KG1 (cell line): Measurements from ENCODE around the gene TAS2R9.
"Not testable (repeated sequence)": the region's sequence is repeated elsewhere in the genome, so short reads cannot be mapped to it uniquely, and the experiment has no call there.

Experiments used
- DNase-seq: peaks from one replicate; lab custom pipeline; 2025; lab: John Stamatoyannopoulos, UW

TAS2R9 gene, protein sequence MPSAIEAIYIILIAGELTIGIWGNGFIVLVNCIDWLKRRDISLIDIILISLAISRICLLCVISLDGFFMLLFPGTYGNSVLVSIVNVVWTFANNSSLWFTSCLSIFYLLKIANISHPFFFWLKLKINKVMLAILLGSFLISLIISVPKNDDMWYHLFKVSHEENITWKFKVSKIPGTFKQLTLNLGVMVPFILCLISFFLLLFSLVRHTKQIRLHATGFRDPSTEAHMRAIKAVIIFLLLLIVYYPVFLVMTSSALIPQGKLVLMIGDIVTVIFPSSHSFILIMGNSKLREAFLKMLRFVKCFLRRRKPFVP

DNA sequence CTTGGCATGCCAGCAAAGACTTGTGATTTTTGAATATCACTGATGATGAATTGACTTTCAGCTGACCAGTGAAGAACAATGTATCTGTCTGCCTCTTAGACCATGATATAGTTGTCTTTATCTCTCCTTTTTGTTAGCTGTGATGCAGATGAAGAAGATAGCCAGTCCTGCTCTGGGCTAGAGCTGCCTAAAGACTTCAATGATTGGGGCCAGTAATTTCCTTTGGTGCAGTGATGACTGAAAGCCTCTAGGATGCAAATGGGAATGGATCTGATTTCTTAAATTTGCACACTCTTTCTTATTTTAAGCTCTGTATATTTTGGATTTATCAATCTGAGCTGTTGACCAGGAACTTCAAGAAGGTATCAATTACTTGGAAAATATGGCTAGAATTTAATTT, at the start of gene TAS2R9:
TSS of gene TAS2R9 (minus strand) at position 101 of the 400 bp plus-strand sequence. CDS start at position 8, 93 bp downstream.
- no peak for DNase-seq

DNA sequence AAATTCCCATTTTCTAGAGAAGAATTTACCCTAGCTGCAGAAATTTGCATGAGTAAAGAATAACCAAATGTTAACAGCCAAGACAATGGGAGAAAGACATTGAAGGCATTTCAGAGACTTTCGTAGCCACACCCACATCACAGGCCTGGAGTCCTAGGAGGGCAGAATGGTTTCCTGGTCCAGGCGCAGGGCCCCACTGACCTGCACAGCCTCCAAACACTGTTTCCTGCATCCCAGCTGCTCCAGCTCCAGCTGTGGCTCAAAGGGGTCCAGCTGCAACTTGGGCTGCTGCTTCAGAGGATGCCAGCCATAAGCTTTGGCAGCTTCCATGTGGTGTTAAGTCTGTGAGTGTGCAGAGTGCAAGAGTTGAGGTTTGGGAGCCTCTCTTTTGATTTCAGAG, 45.8 kb upstream of the TAS2R9 start:
- DNase-seq: no peak

DNA sequence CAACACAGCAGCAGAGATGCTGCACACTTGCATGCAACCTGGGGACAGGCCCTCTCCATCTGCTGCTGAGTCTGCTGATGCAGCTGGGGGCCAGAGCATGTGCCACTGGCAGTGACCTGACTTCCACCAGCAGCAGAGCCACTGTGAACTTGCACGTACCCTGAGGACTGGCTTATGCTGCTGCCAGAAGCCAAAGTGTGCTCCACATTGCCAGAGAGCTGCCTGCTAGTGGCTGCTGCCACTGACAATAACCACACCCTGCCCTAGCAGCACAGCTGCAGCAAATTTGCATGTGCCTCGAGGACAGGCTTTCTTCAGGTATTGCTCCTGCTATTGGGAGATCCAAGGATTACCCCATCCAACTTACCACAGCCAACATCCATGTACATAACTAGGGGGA, 43.8 kb upstream of the TAS2R9 start:
- no peak for DNase-seq

DNA sequence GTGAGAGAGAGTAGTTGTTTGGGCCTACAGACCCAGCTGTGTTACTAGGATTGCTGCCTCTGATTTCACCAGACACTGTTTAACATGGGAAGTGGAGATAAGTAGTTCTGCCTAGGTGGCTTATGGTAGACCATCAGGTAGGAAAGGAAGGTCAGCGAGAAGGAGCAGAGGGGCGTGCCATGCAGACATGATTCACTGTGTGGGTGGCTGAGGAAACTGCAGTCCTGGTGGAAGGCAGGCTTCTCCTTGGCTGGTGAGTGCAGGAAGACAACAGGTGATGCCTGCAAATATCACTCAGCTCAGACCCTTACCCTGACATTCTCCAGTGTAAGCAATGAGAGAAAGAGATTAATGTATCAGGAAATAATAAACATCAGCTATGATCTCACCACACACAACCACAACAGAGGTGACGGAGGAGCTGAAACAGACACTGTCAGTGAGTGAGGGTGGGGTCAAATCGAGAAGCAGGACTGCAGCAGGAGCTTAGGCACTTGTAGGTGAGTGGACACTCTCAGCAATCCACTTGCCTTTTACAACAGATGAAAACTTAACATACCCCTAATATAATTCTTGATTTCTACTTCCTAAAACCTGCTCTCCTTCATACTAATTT, 41.4 kb upstream of the TAS2R9 start:
- no peak for DNase-seq

DNA sequence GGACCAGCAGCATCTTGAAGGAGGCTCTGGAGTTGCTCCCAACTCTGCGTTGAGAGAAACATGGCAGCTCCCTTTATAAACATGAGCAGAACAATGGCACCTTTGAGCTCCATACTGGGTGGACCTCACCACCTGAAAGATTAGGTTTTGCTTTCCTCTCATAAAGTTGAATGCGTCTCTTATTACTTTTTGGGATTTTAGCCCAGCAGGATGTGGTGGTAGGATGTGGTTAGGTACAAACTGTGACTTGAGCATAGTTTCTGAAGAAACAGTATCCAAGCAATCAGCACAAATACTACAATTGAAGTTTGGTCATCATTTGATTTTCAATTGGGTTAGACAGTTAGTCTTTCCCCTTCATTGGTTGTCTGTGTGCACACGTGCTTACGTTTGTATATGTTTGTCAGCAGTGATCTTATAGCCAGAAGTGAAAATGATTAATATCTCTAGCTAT, 39.5 kb upstream of the TAS2R9 start, which contains the start of gene PRR4:
TSS of gene PRR4 (minus strand) at position 51 of the 454 bp plus-strand sequence. CDS start at position 13, 38 bp downstream.
- DNase-seq: no peak

DNA sequence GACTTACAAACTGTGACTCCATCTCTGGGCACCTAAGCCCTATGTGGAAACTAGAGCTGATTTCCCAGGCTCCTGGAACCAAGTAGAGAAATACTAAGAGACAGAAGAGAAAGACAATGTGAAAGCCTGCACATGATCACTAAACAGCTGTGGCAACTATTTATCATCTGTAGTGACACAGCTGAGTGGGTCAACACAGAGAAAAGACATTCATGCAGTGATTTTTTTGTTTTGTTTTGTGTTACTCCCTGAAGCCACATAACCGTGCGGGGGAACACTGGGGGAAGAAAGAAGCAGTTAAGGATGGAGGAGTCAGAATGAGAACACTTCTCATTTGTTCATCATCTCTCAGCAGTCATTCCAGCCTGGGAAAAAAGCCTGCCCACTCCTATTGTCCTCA, 37.8 kb upstream of the TAS2R9 start:
- no peak for DNase-seq

DNA sequence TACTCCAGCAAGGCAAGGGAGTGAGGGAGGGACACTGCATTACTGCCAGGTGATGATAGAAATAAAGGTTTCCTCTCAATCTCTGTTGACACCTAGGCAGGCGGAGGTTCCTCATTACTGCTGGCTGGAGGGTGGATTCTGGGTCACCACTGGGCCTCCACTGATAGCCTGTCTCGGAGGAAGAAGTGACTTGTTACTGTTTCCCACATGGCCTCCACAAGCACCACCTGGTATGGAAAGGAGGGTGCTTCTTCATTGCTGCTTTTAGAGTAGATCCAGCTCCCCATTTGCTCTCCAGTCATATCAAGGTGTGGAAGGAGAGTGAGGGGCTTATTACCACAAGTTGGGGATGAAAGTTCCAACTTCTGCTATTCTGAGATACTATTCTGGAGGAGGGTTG, 32.9 kb upstream of the TAS2R9 start:
- no peak for DNase-seq

DNA sequence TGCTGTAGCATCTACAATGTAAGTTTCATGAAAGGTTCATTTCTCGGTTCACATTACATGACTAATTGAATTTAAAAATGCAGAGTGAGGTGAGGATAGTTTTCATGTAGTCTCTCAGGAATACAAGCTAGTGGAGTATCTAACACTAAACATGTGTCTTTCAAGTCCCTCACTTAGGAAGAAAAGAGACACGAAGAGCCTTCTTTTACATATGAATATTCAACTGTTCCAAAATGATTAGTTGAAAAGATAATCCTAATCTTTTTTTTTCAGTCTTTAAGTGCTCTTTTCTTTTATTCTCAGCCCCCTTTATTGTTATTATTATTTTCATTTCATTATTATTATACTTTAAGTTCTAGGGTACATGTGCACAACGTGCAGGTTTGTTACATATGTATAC, 28.5 kb upstream of the TAS2R9 start:
- DNase-seq: no peak

DNA sequence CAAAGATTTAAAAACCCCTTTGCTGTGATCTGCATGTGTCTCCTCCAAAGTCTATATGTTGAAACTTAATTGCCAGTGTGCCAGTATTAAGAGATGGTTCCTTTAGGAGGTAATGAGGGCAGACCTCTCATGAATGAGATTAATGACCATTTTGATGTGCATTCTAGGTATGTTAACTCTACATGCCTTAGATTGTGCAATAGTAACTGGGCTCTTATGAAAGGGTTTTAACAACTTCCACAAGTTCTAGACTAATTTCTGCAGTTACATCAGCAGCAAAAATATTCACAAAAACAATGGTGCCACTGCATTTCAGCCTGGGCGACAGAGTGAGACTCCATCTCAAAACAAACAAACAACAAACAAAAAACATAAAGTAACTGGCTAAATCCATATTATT, 20.0 kb upstream of the TAS2R9 start:
- no peak for DNase-seq

DNA sequence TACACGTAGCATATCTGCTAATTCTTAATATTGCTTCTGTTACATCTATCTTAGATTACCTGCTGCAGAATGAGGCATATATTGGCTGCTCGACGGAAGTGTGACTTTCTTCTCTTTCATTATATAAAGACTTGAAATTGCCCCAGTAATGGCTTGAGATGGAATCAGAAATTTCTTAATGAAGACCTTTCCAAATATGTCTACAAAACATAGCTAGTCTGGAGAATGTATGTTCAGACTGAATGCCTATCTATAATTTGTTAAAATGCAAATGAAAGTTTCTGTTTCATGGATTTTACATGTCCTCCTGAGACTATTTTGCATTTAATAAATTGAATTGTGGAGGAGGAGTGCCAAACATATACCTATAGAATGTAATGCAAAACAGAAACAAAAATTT, 16.3 kb upstream of the TAS2R9 start, which contains the start of gene TAS2R10:
TSS of gene TAS2R10 (minus strand) at position 101 of the 400 bp plus-strand sequence. CDS start at position 12, 89 bp downstream.
- DNase-seq: no peak

DNA sequence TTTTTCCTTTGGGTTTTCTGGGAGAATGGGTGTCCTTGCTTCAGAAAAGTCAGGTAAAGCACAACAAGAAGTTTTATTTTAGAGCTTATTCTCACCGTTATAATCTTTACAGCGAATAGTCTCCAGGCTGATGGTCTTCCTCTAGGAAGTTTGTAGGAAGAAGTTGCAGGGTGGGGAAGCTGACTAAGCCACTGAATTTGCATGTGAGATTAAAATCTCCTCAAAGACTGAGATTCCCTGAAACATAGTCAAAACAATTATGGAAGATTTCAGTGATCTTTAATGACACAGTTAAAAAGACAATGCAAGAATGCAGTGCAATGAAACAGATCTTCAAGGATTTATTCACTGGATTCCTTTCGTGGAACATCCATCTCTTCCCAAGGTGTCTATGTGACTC, 15.0 kb upstream of the TAS2R9 start:
- DNase-seq: no peak

DNA sequence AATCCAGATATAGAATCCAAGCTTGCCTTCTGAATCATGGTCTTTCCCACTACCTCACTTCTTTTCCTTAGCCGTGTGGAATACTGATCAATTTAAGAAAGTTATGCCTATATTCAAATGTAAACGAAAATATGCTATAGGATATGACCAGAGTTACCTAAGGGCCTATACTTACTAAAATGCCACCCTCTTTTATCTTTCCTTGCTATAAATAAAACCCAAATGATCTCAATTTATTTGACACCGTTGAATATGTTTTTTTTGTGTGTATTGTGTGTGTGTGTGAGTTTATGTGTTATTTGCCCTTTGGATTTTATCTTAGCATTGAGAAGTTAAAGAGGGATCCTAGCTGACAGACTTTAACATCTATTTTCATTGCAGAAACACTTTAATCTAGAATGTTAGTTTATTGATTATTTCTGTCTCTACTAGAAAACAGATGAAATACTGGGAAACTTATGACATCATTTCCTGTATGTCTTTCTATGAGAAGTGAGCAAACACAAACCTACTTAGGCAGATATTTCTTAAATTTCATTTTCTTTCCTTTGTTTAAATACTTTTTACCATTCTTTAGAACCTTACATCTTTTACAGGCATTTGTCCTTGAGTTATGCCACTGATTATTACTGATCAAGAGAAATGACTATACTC, 2.0 kb upstream of the TAS2R9 start:
- DNase-seq: no peak

DNA sequence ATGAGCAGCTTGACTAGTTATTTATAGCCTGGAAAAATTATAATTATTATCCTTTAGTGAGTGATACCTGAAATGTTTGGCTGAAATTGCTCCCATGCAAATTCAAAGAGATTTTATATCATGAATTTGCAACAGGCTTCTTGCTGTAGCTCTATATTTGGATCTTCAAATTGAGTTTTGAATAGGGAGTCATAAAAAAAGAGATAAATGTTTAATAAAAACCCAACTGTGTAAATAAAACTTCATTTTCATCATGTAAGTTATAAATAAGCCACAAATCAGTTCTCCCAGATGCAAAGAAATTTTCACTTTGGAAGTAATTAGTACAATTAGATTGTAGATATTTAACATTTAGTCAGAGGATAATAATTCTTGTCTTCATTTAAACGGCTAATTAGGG, 2.8 kb downstream of the TAS2R9 start, which contains the start of gene TAS2R8:
TSS of gene TAS2R8 (minus strand) at position 101 of the 400 bp plus-strand sequence. CDS start 306 bp downstream, outside the sequence.
- DNase-seq: no peak

DNA sequence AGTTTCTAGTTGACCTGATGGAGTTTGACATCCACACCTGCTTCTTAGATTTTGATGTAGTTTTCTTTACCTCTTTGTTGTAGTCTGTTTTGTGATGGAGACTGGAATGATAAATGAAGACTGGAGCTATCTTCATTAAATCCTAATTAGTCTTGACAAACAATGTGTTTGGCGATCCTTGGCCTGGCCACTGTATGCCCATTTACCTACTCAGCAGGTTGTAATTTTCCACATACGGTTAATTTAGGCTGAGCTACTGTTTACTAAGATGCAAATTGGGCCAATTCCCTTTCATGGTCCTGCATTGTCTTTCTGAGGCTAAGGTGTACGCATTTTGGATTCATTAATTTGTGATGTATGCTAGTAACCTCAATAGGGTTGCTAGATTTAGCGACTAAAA, 7.4 kb downstream of the TAS2R9 start, which contains the start of gene TAS2R7:
TSS of gene TAS2R7 (minus strand) at position 41 of the 400 bp plus-strand sequence. CDS start 57 bp downstream, outside the sequence.
- no peak for DNase-seq

DNA sequence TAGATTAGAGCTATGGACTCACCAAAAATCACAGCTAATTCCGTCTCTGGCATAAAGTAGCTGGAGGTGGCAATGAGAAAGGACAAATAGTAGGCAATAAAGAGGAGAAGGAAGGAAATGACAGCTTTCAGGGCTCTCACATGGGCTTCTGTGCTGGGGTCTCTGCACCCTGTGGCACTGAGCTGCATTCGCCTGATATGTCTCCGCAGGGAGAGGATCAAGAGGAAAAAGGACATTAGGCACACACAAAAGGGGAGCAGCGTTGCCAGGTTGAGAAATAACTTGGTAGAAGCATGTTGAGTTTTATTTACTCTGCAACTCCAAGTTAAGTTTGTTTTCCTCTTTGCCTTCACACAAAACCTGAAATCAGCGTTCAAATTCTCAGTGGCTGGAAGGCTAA, 8.2 kb downstream of the TAS2R9 start:
- no peak for DNase-seq

DNA sequence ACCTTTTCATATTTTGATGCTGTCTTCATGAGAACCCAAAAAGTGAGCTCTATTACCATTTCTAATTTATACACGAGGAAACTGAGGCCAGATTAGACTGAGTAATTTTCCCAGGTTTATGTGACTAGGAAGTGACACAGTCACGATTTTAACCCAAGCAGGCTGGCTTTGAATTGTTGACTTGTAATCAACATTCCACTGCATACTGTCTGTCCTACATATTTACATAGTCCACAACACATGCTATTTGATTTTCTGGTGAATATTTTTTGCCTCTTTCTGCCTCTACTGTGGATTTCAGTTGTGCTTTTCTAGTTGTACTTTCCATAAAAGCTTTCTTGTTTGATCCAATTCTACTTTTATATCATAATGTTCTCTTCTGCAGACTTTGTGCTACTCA, 15.7 kb downstream of the TAS2R9 start:
- no peak for DNase-seq

DNA sequence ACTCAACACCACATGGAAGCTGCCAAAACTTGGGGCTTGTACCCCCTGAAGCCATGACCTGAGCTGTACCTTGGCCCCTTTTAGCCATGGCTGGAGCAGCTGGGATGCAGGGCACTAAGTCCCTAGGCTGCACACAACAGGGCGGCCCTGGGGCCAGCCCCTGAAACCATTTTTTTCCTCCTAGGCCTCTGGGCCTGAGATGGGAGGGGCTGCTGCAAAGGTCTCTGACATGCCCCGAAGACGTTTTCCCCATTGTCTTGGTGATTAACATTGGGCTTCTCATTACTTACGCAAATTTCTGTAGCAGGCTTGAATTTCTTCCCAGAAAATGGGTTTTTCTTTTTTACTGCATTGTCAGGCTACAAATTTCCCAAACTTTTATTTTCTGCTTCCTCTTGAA, 18.2 kb downstream of the TAS2R9 start:
- not testable (repeated sequence) for DNase-seq

DNA sequence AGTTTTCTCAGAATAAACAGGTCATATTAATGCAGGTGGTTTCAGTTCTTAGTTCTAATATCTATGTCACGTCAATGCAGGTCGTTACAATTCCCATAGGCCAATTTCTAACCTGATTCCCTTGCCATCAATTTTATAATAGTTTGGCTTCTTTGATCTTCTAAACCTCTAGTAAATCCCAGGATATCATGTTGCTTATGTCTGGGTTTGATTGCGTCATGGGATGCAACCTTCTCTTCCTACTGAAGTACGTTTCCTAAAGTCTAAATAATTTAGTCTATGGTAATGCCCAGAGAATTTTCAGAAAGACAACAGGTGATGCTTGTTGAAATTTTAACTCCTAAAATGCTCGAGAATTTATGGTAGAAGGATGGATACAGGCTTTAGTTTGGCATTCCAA, 26.7 kb downstream of the TAS2R9 start:
- DNase-seq: no peak

DNA sequence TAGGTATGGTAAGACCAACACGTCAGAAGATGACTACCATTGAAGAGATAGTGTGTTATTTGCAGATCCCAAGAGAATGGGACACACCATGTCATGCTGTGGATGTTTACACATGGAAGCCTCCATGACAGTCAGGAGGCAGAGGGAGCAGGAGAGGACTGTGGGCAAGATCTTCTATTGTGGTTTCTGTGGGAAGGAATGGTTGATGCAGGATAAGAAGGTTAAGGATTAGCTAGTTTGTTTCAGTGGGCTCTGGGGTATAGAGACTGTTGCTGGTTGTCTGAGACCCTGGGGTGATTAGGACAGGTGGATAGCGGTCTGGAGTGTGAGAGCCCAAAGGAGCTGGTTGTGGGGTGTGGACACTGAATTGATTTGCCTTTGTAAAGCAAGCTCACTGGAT, 30.9 kb downstream of the TAS2R9 start:
- DNase-seq: no peak

DNA sequence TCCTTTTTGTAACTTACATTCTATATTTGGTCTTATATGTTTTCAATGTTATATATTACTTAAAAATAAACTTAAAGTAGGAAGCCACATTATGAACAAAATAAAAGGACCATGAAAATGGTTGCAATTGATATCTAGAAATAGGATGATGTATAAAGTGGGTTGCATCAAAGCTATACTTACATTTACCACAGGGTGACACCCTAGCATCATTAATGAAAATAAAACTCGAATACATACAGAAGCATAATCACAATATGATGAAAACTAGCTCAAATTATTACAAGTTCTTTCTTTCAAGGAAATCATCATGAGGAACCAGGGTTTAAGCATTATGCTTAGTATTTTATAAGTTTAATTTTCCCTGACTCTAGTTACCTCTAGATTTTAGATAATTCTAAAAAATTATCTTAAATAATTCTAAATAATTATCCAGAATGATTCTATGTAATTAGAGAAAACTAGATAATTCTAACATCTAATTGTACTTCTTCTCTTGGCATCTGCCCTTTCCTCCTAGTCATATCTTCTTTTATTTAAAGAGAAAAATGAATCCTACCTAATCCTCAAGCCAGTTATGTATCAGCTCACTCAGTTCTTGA, 38.7 kb downstream of the TAS2R9 start:
- DNase-seq: no peak

DNA sequence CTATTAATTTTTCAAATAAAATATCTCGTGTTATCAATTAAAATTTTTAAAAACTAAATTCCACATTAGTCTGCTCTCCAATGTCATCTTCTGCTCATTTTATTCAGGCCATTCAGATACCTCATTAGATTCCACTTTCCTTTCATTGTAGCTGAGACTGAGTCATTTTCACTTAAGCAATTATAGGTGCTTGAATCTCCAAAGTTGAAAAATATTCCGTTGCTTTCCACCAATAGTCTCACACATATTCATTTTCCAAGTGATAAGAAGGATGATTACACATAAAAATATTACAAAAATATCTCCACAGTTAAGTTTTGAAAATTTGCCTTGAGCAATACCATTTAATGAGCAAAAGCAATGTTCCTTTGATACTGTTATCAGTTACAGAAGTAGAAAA, 50.3 kb downstream of the TAS2R9 start:
- DNase-seq: no peak
